ENCODE measurements around the gene VWCE. TPM values are rescaled to one million over a fixed set of nuclear protein-coding genes. Genes with fewer than 3 reads are reported as not detected.
A peak's percentile ranks its signal among the peaks of the same experiment; 100 is the strongest.

The VWCE gene
- total and polyA plus RNA-seq, 9 of the 15 experiments (the other 6 are each of a cell fraction or from before 2014, with no cell fraction given), result 0.06 to 1.6 (median 0.63) TPM; not detected in 1

GRCh38 chr11:61287338-61287977 is 7.7 kb downstream of the VWCE start (continued):
- TF ChIP-seq NR2C1 (IDR thresholded peaks at IDR 0.05) (peak; percentile 60), NR2C1 (tag; IDR thresholded peaks at IDR 0.05) (peak; percentile 62), MAFK (IDR thresholded peaks at IDR 0.05; ENCODE audit: low read length) (peak; percentile 24; the same call in 1 of the 2 replicates), SP1 (CRISPR knock-in tag; IDR thresholded peaks at IDR 0.05) (peak; percentile 40; the same call in 1 of the 2 replicates), MLLT1 (IDR thresholded peaks at IDR 0.05) (no peak), CREB3 (tag; conservative IDR thresholded peaks at IDR 0.05; ENCODE audit: low read depth) (peak; percentile 80; the same call in 1 of the 2 replicates), ZNF197 (CRISPR knock-in tag; IDR thresholded peaks at IDR 0.05; ENCODE audit: low read depth) (peak; percentile 75; the same call in 1 of the 2 replicates), RAD21 (CRISPR knock-in tag; conservative IDR thresholded peaks at IDR 0.05 in 1 of 2, IDR thresholded peaks at IDR 0.05 in 1 of 2) (0 out of 4 replicates have a peak, but pooled peaks of 1 of the 2 experiments have one; percentile 2), ARNT (IDR thresholded peaks at IDR 0.05) (peak in 1 of 2 experiments; percentile 77; a peak in 1 of 4 replicates), ZNF583 (CRISPR knock-in tag; IDR thresholded peaks at IDR 0.05) (no peak), NFATC3 (IDR thresholded peaks at IDR 0.05) (no peak; the same call in 1 of the 2 replicates), MAZ (CRISPR knock-in tag; conservative IDR thresholded peaks at IDR 0.05 in 1 of 2, IDR thresholded peaks at IDR 0.05 in 1 of 2) (peak; percentile 68 to 78), ATF3 (IDR thresholded peaks at IDR 0.05) (peak; percentile 59), ATF3 (CRISPR knock-in tag; conservative IDR thresholded peaks at IDR 0.05) (peak; percentile 57; the same call in 1 of the 2 replicates), ZBTB7A (IDR thresholded peaks at IDR 0.05; ENCODE audit: borderline replicate concordance, control insufficient read depth, low read depth, low read length) (peak; percentile 73; the same call in 1 of the 2 replicates), ATF4 (CRISPR knock-in tag; IDR thresholded peaks at IDR 0.05) (peak; percentile 21; the same call in 1 of the 2 replicates), MXI1 (IDR thresholded peaks at IDR 0.05; ENCODE audit: low read depth, low read length) (peak; percentile 78), ZBTB17 (CRISPR knock-in tag; IDR thresholded peaks at IDR 0.05) (0 out of 2 replicates have a peak, but pooled peaks have one; percentile 43), NCOR1 (IDR thresholded peaks at IDR 0.05) (peak; percentile 95), LEF1 (IDR thresholded peaks at IDR 0.05) (peak; percentile 96), FOSL1 (tag; conservative IDR thresholded peaks at IDR 0.05) (peak; percentile 88), FOS (IDR thresholded peaks at IDR 0.05; ENCODE audit: extremely low read depth, insufficient read length) (peak; percentile 32), HLTF (IDR thresholded peaks at IDR 0.05) (peak; percentile 51; the same call in 1 of the 2 replicates), RCOR1 (IDR thresholded peaks at IDR 0.05; ENCODE audit: borderline replicate concordance in 1 of 2, low read depth in 2 of 2, low read length in 2 of 2) (peak; percentile 32 to 72; a peak in 2 of 4 replicates)
